Uterus (tissue), 2 donors: ENCODE results near the gene CCDC54.

Source experiments
- CTCF ChIP-seq, 4 experiments: fragments of 200-600 bp in 2 of 4; fragments of 450-650 bp in 2 of 4; sonication (generic) in 2 of 4; IDR thresholded peaks; one replicate each; pipeline ENCODE4 v1.5.1; 2016 to 2019; ENCODE audit warnings: antibody characterized with exemption in 4 of 4, mild to moderate bottlenecking in 2 of 4, moderate library complexity in 1 of 4
- POLR2A ChIP-seq, 2 donors: fragments of 450-650 bp; IDR thresholded peaks; one replicate each; pipeline ENCODE4 v1.6.1; 2016; ENCODE audit warnings: antibody characterized with exemption in 2 of 2, mild to moderate bottlenecking in 1 of 2, moderate library complexity in 1 of 2

- TF ChIP-seq CTCF (IDR thresholded peaks at IDR 0.05) = no peak
- no peak for TF ChIP-seq POLR2A (IDR thresholded peaks at IDR 0.05)
These were observed 38.9 kb downstream of the CCDC54 start for GRCh38 chr3:107416138-107416537.
